Measurements from ENCODE around the gene GPHN. TPM values are rescaled to one million over a fixed set of nuclear protein-coding genes. Genes with fewer than 3 reads are reported as not detected.

GPHN gene
- total RNA-seq, 1 donor from 2014 or later, result 27.0 TPM

DNA sequence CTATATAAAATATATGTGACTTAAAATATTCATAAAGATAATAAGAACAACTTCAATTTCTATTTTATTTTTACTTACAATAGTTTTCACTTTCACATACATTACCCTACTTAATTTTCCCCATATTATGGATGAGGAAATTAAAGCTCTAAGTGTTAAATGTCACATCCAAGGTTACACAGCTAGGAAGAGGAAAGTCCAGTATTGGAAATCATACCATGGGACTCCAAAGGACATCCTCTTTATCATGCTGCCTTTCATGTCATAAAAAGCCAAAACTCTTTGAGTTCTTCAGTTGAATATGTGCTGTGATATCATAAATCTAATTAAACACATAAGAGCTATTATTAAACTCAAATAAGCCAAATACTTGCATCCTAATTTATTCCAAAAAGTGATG is 508.9 kb downstream of the GPHN start:
- H3K36me3 ChIP-seq, result no peaks in the 10 kb centered on the region
- no peak overlapping the region for H3K27ac ChIP-seq
- no peaks in the 10 kb centered on the region for H3K27me3 ChIP-seq (ENCODE audit: low read depth)
- no peak for DNase-seq
- intact Hi-C loops (cut with DNase I), result no loop called here
- ATAC-seq, result no peak
- TF ChIP-seq, protein P1, sequence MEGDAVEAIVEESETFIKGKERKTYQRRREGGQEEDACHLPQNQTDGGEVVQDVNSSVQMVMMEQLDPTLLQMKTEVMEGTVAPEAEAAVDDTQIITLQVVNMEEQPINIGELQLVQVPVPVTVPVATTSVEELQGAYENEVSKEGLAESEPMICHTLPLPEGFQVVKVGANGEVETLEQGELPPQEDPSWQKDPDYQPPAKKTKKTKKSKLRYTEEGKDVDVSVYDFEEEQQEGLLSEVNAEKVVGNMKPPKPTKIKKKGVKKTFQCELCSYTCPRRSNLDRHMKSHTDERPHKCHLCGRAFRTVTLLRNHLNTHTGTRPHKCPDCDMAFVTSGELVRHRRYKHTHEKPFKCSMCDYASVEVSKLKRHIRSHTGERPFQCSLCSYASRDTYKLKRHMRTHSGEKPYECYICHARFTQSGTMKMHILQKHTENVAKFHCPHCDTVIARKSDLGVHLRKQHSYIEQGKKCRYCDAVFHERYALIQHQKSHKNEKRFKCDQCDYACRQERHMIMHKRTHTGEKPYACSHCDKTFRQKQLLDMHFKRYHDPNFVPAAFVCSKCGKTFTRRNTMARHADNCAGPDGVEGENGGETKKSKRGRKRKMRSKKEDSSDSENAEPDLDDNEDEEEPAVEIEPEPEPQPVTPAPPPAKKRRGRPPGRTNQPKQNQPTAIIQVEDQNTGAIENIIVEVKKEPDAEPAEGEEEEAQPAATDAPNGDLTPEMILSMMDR (IDR thresholded peaks at IDR 0.05), result no peak
- H3K4me3 ChIP-seq, result no peak overlapping the region
- no peaks in the 10 kb centered on the region for H3K4me1 ChIP-seq
- no peaks in the 10 kb centered on the region for H3K9me3 ChIP-seq

DNA sequence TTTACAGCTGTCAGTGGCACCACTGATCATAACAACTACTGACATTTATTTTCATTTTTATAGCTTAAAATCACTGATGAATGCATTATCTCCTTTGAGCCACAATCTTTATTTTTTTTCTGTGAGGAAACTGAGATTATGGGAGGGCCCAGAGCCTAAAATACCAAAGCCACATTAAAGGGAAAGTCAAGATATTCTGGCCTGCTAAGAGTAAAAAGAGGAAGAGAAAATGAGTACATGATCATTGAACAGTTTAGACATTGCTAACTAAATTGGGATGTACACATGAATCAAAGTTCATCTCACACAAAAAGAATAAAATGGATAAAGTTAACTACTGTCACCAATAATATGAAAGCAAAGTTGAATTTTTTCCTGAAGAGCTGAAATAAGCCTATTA is 510.8 kb downstream of the GPHN start:
- H3K36me3 ChIP-seq, result no peaks in the 10 kb centered on the region
- no peak overlapping the region for H3K4me3 ChIP-seq
- ATAC-seq, result no peak
- no peak overlapping the region for H3K27ac ChIP-seq
- TF ChIP-seq, protein P1 (IDR thresholded peaks at IDR 0.05), result no peak
- DNase-seq, result no peak
- intact Hi-C loops (cut with DNase I), result no loop called here
- no peaks in the 10 kb centered on the region for H3K9me3 ChIP-seq
- no peaks in the 10 kb centered on the region for H3K4me1 ChIP-seq
- H3K27me3 ChIP-seq (ENCODE audit: low read depth), result no peaks in the 10 kb centered on the region

GRCh38 chr14:67019796-67020195 is 511.8 kb downstream of the GPHN start:
- H3K4me3 ChIP-seq, result no peak overlapping the region
- TF ChIP-seq, protein P1 (IDR thresholded peaks at IDR 0.05), result no peak
- no peak for DNase-seq

GRCh38 chr14:67031920-67032774 is 524.2 kb downstream of the GPHN start:
- Histone ChIP-seq H3K9me3 (no peaks in the 10 kb centered on the region), H3K27me3 (ENCODE audit: low read depth) (no peaks in the 10 kb centered on the region), H3K4me3 (no peak overlapping the region), H3K36me3 (no peaks in the 10 kb centered on the region), H3K4me1 (no peaks in the 10 kb centered on the region), H3K27ac (no peak overlapping the region)
- no peak for ATAC-seq
- TF ChIP-seq, protein P1 (IDR thresholded peaks at IDR 0.05), result no peak
- intact Hi-C loops (cut with DNase I), result no loop called here
- DNase-seq, result no peak

More at GRCh38 chr14:67019796-67020195, 511.8 kb downstream of the GPHN start:
- ATAC-seq, result no peak
- intact Hi-C loops (cut with DNase I), result no loop called here
- no peaks in the 10 kb centered on the region for H3K9me3 ChIP-seq
- no peaks in the 10 kb centered on the region for H3K27me3 ChIP-seq (ENCODE audit: low read depth)
- no peak overlapping the region for H3K27ac ChIP-seq
- H3K36me3 ChIP-seq, result no peaks in the 10 kb centered on the region
- no peaks in the 10 kb centered on the region for H3K4me1 ChIP-seq

- Histone ChIP-seq H3K4me1 (no peaks in the 10 kb centered on the region), H3K9me3 (peaks cover 7% of the 10 kb centered on the region), H3K27me3 (ENCODE audit: low read depth) (no peaks in the 10 kb centered on the region), H3K36me3 (peaks cover under 1% of the 10 kb centered on the region), H3K4me3 (no peak overlapping the region), H3K27ac (no peak overlapping the region)
- DNase-seq, result no peak
- ATAC-seq, result no peak
- TF ChIP-seq, protein P1 (IDR thresholded peaks at IDR 0.05), result no peak
- intact Hi-C loops (cut with DNase I), result no loop called here
These were observed 537.5 kb downstream of the GPHN start for GRCh38 chr14:67045440-67045839.

Measured in lower lobe of right lung (tissue), 2 donors.